Left forelimb (tissue), 1 donor: ENCODE data around the gene WSCD1.

ENCODE experiments used
- DNase-seq: peaks from one replicate; pipeline ENCODE4 v3.0.0-alpha.2; 2018; ENCODE audit warnings: low spot score

Gene WSCD1

GRCh38 chr17:6108382-6108781, 38.2 kb downstream of the WSCD1 start:
- DNase-seq = peak; percentile 14

GRCh38 chr17:6108987-6109386, 38.8 kb downstream of the WSCD1 start:
- DNase-seq = peak; percentile 25

- DNase-seq = peak; percentile 53
Observed at GRCh38 chr17:6109536-6109935, 39.4 kb downstream of the WSCD1 start.

GRCh38 chr17:6110088-6110487, 39.9 kb downstream of the WSCD1 start:
- DNase-seq = peak; percentile 46

DNA sequence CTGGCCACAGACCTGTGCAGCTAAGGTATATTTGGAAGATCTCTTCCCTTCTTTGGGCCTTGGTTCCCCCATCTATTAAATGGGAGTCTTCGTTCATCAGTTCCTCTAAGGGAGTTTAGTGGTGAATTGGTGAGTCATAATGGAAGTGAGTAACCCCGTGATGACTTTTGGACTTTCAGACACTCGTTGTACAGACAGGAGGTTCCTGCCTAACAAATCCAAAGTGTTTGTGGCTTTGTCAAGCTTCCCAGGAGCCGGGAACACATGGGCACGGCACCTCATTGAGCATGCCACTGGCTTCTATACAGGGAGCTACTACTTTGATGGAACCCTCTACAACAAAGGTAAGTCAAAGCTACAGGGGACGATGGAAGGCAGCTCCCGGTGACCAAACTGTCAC, 40.4 kb downstream of the WSCD1 start:
- DNase-seq = peak; percentile 26

GRCh38 chr17:6120351-6120750, 50.2 kb downstream of the WSCD1 start:
- no peak for DNase-seq

GRCh38 chr17:6124856-6125255, 54.7 kb downstream of the WSCD1 start:
- no peak for DNase-seq

GRCh38 chr17:6126768-6127167, 56.6 kb downstream of the WSCD1 start:
- no peak for DNase-seq

- no peak for DNase-seq
Observed at GRCh38 chr17:6134721-6135120, 64.5 kb downstream of the WSCD1 start.

DNA sequence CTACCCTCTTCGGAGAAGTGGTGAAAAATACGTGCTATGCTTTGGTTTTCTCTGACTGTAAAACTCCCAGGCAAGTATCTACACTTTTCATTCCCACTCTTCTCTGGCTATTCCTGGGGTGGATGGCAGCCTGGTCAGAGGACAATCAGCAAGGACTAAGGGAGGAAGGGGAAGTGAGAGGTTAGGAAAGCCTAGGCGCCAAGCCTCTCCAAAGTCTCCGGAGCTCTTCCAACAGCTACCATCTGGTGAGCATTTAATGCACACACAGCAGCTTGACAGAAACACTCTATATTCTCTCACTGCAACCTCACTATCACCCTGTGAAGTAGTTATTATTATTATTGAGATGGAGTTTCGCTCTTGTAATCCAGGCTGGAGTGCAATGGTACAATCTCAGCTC, 65.1 kb downstream of the WSCD1 start:
- no peak for DNase-seq

GRCh38 chr17:6135996-6136395, 65.8 kb downstream of the WSCD1 start:
- DNase-seq = no peak

DNA sequence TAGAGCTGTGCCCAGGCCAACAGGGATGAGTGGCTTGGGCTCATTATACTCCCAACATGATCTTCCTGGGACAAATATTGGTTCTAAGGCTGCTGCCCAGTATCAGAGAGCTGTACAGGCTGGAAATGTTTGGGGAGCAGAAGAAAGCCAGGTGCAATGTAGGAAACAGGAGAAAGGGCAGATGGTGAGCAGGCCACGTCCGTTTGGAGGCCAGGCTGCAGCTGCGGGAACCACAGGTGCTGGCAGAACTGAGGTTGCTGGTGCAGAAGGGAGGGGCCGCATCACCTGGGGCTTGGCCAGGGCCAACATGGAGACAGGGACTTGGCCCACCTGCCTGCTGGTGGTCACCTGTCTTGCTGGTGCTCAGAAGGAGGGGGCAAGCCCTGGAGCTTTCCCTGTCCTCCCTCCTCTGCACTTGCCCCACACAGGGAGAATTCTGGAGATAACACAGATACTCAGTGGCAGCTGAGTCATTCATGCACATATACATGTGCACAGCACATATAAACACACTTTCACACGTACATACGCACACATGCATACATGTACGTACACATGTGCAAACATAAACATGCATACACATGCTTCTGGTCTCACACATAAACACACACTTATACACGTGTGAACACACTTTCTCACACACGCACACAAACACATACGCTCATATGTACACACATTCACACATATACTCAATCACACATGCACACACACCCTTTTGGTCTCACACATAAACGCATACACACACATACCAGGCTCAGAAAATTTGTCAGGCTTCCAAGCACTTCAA, 67.7 kb downstream of the WSCD1 start:
- no peak for DNase-seq

- no peak for DNase-seq
Observed at GRCh38 chr17:6138761-6139446, 68.7 kb downstream of the WSCD1 start.

- DNase-seq = no peak
Observed at GRCh38 chr17:6139447-6139832, 69.3 kb downstream of the WSCD1 start.

- DNase-seq = no peak
Observed at GRCh38 chr17:6140188-6140587, 70.0 kb downstream of the WSCD1 start.

DNA sequence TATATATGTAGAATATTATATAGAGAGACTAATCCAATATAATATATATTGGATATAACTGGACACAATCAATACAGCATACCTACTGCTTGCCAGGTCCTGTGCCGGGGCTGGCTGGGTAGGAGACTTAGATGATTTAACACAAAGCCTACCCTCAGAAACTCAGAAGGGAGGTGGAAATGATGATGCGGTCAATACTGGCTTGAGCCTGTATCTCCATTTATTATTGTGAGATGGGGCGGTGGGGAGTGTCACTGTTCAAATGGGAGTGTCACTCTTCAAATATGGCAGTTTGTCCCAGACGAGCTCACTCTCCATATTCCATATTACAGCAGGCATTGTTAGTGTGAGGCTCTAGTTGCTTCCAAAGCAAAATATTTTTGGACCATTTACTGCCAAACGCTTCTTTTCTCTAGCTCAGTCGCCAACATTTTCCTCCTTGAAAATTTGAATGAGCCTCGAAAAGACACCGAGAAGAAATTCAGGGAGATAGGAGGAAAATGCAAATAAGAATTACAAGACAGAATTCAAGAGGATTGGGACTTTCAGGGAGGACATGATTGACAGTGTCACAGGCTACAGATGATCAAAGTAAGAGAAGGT, 70.7 kb downstream of the WSCD1 start:
- no peak for DNase-seq

GRCh38 chr17:6142701-6143100, 72.5 kb downstream of the WSCD1 start:
- DNase-seq = no peak

DNA sequence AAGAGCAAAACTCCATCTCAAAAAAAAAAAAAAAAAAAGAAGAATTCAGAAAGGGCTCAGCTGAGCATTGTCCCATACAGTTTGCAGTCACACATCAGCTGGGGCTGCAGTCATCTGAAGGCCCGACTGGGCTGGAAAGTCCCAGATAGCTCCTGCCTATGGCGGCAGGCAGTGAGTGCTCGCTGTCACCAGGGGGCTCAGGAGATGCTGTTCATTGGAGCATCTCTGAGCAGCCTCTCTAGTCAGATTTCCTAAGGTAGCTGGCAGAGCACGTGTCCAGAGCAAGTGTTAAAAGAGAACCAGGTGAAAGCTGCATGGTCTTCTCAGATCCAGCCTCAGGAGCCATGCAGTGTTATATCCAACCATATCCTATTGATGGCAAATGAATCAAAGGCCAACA, 75.8 kb downstream of the WSCD1 start:
- no peak for DNase-seq

DNA sequence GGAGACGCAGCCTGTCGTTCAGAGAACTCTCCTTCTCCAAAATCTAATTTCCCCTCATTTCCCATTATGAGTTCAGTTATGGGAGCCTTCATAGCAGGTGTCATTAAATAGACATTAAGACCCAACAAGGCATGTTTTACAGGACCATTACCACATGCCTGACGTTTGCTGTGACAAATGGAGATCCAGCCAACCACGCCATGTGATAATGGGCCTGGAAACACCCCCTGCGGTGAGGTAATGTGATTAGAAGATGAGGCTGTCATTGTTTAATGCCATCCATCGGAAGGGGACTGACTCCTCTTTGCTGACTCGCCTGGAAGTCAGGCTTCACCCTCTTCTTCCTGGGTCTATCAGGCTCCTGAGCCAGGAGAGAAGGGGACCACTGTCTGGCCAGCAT, 76.9 kb downstream of the WSCD1 start:
- DNase-seq = no peak

GRCh38 chr17:6153375-6153774, 83.2 kb downstream of the WSCD1 start:
- DNase-seq = no peak

DNA sequence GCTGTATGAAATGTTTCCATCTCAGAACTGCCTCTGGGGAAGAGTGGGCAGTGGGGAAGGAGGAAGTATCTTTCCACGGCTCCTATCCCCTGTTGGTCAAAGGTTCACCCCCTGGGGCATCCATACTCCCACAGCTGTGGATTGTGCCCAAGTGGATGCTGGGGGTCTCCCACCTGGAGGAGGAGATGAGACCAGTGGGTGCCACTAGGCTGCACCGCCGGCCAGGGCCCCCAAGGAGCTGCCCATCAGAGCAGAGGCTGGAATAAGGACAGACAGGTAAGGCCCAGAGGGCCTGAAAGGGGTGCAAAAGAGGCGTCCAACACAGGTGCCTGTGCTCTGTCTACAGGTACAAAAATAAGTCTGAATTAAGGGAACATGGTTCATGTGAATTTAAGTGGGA, 87.5 kb downstream of the WSCD1 start:
- peak; percentile 25 for DNase-seq

GRCh38 chr17:6159541-6160231, 89.5 kb downstream of the WSCD1 start:
- DNase-seq = peak; percentile 49

DNA sequence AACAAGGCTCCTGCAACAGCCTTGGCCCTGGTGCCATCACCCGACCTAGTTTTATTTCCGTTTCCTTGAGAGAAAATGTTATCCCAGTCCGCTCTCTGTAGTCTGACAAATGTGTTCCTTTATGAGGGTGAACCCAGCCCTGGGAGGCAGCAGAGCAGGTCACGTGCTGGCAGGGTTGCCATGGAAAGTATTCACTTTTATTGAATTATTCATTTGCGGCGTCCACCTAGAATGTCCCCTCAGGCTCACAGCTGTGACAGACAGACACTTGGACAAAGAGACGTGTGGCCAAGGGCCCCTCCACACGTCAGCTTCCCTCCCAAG, 90.0 kb downstream of the WSCD1 start:
- DNase-seq = peak; percentile 9
